Measurements from ENCODE around the gene KLF7. TPM values are rescaled to one million over a fixed set of nuclear protein-coding genes. Genes with fewer than 3 reads are reported as not detected.

Gene KLF7
- total RNA-seq, 1 experiment from 2014 or later = 32.2 TPM

DNA sequence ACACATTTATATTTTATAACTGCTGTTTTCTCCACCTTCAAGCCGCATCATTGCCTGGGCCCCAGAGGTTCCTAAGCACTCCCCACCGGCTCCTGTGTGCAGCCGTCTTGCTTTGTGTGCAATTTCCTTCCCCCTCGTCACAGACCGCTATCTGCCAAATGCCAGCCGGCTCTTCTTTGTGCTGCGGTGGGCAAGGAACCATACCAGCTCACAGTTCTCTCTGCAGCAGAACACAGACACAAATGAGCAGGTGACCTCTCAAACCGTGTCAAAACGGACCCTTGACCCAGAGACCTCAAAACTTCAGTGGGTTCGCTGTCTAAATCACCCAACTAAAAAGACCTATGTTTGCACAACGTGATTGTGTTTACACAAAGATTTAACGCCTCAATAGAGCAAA lies 58.2 kb downstream of the KLF7 start:
- TF ChIP-seq, protein P1, sequence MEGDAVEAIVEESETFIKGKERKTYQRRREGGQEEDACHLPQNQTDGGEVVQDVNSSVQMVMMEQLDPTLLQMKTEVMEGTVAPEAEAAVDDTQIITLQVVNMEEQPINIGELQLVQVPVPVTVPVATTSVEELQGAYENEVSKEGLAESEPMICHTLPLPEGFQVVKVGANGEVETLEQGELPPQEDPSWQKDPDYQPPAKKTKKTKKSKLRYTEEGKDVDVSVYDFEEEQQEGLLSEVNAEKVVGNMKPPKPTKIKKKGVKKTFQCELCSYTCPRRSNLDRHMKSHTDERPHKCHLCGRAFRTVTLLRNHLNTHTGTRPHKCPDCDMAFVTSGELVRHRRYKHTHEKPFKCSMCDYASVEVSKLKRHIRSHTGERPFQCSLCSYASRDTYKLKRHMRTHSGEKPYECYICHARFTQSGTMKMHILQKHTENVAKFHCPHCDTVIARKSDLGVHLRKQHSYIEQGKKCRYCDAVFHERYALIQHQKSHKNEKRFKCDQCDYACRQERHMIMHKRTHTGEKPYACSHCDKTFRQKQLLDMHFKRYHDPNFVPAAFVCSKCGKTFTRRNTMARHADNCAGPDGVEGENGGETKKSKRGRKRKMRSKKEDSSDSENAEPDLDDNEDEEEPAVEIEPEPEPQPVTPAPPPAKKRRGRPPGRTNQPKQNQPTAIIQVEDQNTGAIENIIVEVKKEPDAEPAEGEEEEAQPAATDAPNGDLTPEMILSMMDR (conservative IDR thresholded peaks at IDR 0.05) = no peak
- DNase-seq = no peak
- H3K4me2 ChIP-seq (ENCODE audit: insufficient read depth, insufficient read length, low read length) = no peak overlapping the region
- no peak overlapping the region for H4K91ac ChIP-seq (ENCODE audit: insufficient read length, low read depth, low read length)
- H3K27ac Mint-ChIP-seq = peak overlapping the region in 2 of 3 experiments; percentile 38 to 66; a peak in 3 of 7 replicates
- H3K36me3 Mint-ChIP-seq (ENCODE audit: insufficient read depth in 1 of 3, low read depth in 3 of 3) = peaks cover 2 to 29% (median 7%) of the 10 kb centered on the region in 3 experiments; a peak in 5 of 7 replicates
- H2BK120ac ChIP-seq (ENCODE audit: low read depth, low read length, poor library complexity, severe bottlenecking) = no peak overlapping the region
- H4K20me1 ChIP-seq (ENCODE audit: control insufficient read depth, insufficient read depth, insufficient read length) = no peaks in the 10 kb centered on the region
- no peak overlapping the region for H3K14ac ChIP-seq (ENCODE audit: insufficient read depth, low read length)
- H3K27me3 Mint-ChIP-seq (ENCODE audit: low read depth) = no peaks in the 10 kb centered on the region
- H2BK15ac ChIP-seq (ENCODE audit: low read depth, low read length) = no peak overlapping the region
- no peak overlapping the region for H3T11ph ChIP-seq (ENCODE audit: low read length)
- no CpG with 5 or more reads among the region's 12 CpGs for WGBS (ENCODE audit: extremely low coverage, insufficient read length, low lambda C conversion rate)
- H3K4ac ChIP-seq (ENCODE audit: low read depth, low read length) = no peak overlapping the region
- H3K79me2 ChIP-seq (ENCODE audit: insufficient read depth, low read length) = no peaks in the 10 kb centered on the region
- H3K23me2 ChIP-seq (ENCODE audit: insufficient read length, low read depth, low read length, poor library complexity, severe bottlenecking) = no peaks in the 10 kb centered on the region
- H2AFZ ChIP-seq (ENCODE audit: low read length) = no peak overlapping the region
- H3K79me1 ChIP-seq (ENCODE audit: insufficient read depth, low read depth, low read length, poor library complexity, severe bottlenecking) = no peaks in the 10 kb centered on the region
- no peak overlapping the region for H4K8ac ChIP-seq (replicated peaks; ENCODE audit: insufficient read length, low read depth, low read length)
- H3K9me3 ChIP-seq (ENCODE audit: control insufficient read depth, low read depth, low read length) = no peaks in the 10 kb centered on the region
- H2BK12ac ChIP-seq (ENCODE audit: insufficient read length, low read depth, low read length) = no peak overlapping the region
- H3K27me3 ChIP-seq (ENCODE audit: insufficient read depth, low read length) = no peaks in the 10 kb centered on the region
- no peak overlapping the region for H3K56ac ChIP-seq (ENCODE audit: insufficient read length, low read depth, low read length)
- no peak overlapping the region for H2BK20ac ChIP-seq (ENCODE audit: low read depth, low read length, poor library complexity, severe bottlenecking)
- H3K4me3 Mint-ChIP-seq = no peak overlapping the region; a peak in 1 of 5 replicates
- peaks cover 14 to 16% of the 10 kb centered on the region in 2 experiments for H3K4me1 Mint-ChIP-seq
- H3K18ac ChIP-seq (ENCODE audit: insufficient read length, low read depth, low read length) = no peak overlapping the region
- H3K23ac ChIP-seq (ENCODE audit: insufficient read length, low read depth, low read length) = no peak overlapping the region
- H3K9me3 Mint-ChIP-seq = no peaks in the 10 kb centered on the region
- H2AK5ac ChIP-seq (ENCODE audit: insufficient read length, low read length) = no peak overlapping the region
- no peak overlapping the region for H2BK5ac ChIP-seq (ENCODE audit: insufficient read length, low read length)
- H3K27ac ChIP-seq (ENCODE audit: insufficient read length, low read depth, low read length) = no peak overlapping the region
- H3K4me1 ChIP-seq (ENCODE audit: insufficient read depth, low read length) = no peaks in the 10 kb centered on the region
- H3K9ac ChIP-seq (ENCODE audit: extremely low read depth, insufficient read length, low read length) = no peak overlapping the region
- no peak overlapping the region for H4K5ac ChIP-seq (ENCODE audit: insufficient read length, low read depth, low read length)
